A549 (cell line): Measurements from ENCODE around the gene CLCF1. TPM values are rescaled to one million over a fixed set of nuclear protein-coding genes. Genes with fewer than 3 reads are reported as not detected.
"Not testable (repeated sequence)": the region's sequence is repeated elsewhere in the genome, so short reads cannot be mapped to it uniquely, and the experiment has no call there.

ENCODE experiments used
- ATAC-seq, 2 experiments: fragments of 200-7000 bp in 1 of 2; fragments of >200 bp in 1 of 2; cut with Nextera tagmentation in 1 of 2; cut with Tn5 transposase in 1 of 2; 3 replicates each; pipeline versions ENCODE4 v1.8.0 to v1.9.1; 2018 to 2020; ENCODE audit warnings: mild to moderate bottlenecking in 1 of 2, moderate library complexity in 1 of 2
- CTCF ChIA-PET: fragments of 300-600 bp; sonication (Branson Sonifier 250); formaldehyde crosslinking; extraction: SDS; loops from one replicate; lab custom pipeline; 2021; ENCODE audit warnings: antibody characterized with exemption, inconsistent platforms; lab: Yijun Ruan, JAX
- POLR2A ChIA-PET: fragments of 350-600 bp; formaldehyde crosslinking; extraction: SDS; loops from one replicate; lab custom pipeline; 2021; ENCODE audit warnings: antibody characterized with exemption, inconsistent platforms; lab: Yijun Ruan, JAX
- DNase-seq, 2 experiments: peaks; one replicate each; pipeline versions ENCODE4 v3.0.0 to v3.0.0-alpha.2; 2011 to 2016; ENCODE audit warnings: low read depth in 1 of 2, low spot score in 1 of 2
- FAIRE-seq: peaks from 2 replicates; lab custom pipeline; 2011; peaks lifted over from hg19 to GRCh38; lab: Jason Lieb, UNC
- H3K27ac ChIP-seq, 2 experiments: fragments of >200 bp; sonication (Bioruptor Twin); formaldehyde crosslinking; 3 replicates each; pipeline ENCODE4 v1.5.1; 2016 to 2017
- H3K4me1 ChIP-seq: fragments of >200 bp; sonication (Bioruptor Twin); formaldehyde crosslinking; 3 replicates; pipeline ENCODE4 v1.6.1; 2016
- H3K4me2 ChIP-seq: fragments of >200 bp; sonication (Bioruptor Twin); formaldehyde crosslinking; 3 replicates; pipeline ENCODE4 v1.6.1; 2016
- H3K4me3 ChIP-seq: fragments of >200 bp; sonication (Bioruptor Twin); formaldehyde crosslinking; 3 replicates; pipeline ENCODE4 v1.5.1; 2016
- H3K9me3 ChIP-seq: fragments of >200 bp; sonication (Bioruptor Twin); formaldehyde crosslinking; 3 replicates; pipeline ENCODE4 v1.6.1; 2016
- CBX8 ChIP-seq: fragments of 200-600 bp; sonication (generic); IDR thresholded peaks from 2 replicates; pipeline ENCODE4 v1.6.1; 2016
- CHD2 ChIP-seq: fragments of 150-350 bp; IDR thresholded peaks from 2 replicates; pipeline ENCODE4 v1.6.1; 2014; ENCODE audit warnings: low read length; ENCODE audit not compliant: partially characterized antibody
- E2F6 ChIP-seq: IDR thresholded peaks from 2 replicates; pipeline ENCODE4 v1.6.1; 2012; ENCODE audit warnings: low read depth, borderline replicate concordance
- GATA3 ChIP-seq: IDR thresholded peaks from 2 replicates; pipeline ENCODE4 v1.6.1; 2012; ENCODE audit warnings: borderline replicate concordance
- HES2 ChIP-seq: fragments of >200 bp; sonication (Bioruptor Twin); formaldehyde crosslinking; IDR thresholded peaks from 2 replicates; pipeline ENCODE4 v1.6.1; 2016
- HOXA7 ChIP-seq: fragments of 250-450 bp; sonication (Bioruptor Pico); IDR thresholded peaks from 2 replicates; pipeline ENCODE4 v1.5.0; 2020; ENCODE audit warnings: mild to moderate bottlenecking, moderate library complexity
- HOXB5 ChIP-seq: fragments of 250-450 bp; sonication (Bioruptor Pico); IDR thresholded peaks from 2 replicates; pipeline ENCODE4 v1.5.0; 2020; ENCODE audit warnings: mild to moderate bottlenecking, moderate library complexity
- JUN ChIP-seq, 2 experiments: fragments of >200 bp; sonication (Bioruptor Twin); formaldehyde crosslinking; IDR thresholded peaks; 2 replicates in 1 of 2; 3 replicates in 1 of 2; pipeline ENCODE4 v1.6.1; 2016 to 2017
- KDM1A ChIP-seq: fragments of 200-600 bp; sonication (generic); IDR thresholded peaks from 2 replicates; pipeline ENCODE4 v1.6.1; 2016; ENCODE audit warnings: low read depth, mild to moderate bottlenecking
- MAX ChIP-seq: IDR thresholded peaks from 2 replicates; pipeline ENCODE4 v1.6.1; 2012
- MYC ChIP-seq: IDR thresholded peaks from 2 replicates; pipeline ENCODE4 v1.6.1; 2012; ENCODE audit warnings: mild to moderate bottlenecking, inconsistent platforms, low read length, improper control_type of control experiment, borderline replicate concordance
- PBX3 ChIP-seq: IDR thresholded peaks from 2 replicates; pipeline ENCODE4 v1.6.1; 2012
- PHF8 ChIP-seq: fragments of 200-600 bp; sonication (generic); IDR thresholded peaks from 2 replicates; pipeline ENCODE4 v1.6.1; 2016; ENCODE audit warnings: low read depth, mild to moderate bottlenecking, antibody characterized with exemption, moderate library complexity, borderline replicate concordance
- POLR2AphosphoS2 ChIP-seq: conservative IDR thresholded peaks from 2 replicates; pipeline ENCODE4 v1.6.1; 2012; ENCODE audit warnings: low read length, improper control_type of control experiment, inconsistent platforms
- RAD21 ChIP-seq, 2 experiments: fragments of >200 bp in 1 of 2; sonication (Bioruptor Twin) in 1 of 2; formaldehyde crosslinking in 1 of 2; IDR thresholded peaks in 1 of 2; conservative IDR thresholded peaks in 1 of 2; 2 replicates in 1 of 2; 3 replicates in 1 of 2; pipeline ENCODE4 v1.6.1; 2012 to 2018; ENCODE audit warnings: inconsistent platforms in 1 of 2
- REST ChIP-seq: fragments of 200-600 bp; sonication (generic); IDR thresholded peaks from 2 replicates; pipeline ENCODE4 v1.6.1; 2016; ENCODE audit warnings: antibody characterized with exemption, mild to moderate bottlenecking, moderate library complexity
- ZC3H11A ChIP-seq: fragments of 450-650 bp; IDR thresholded peaks from 2 replicates; pipeline ENCODE4 v1.6.1; 2014; ENCODE audit warnings: antibody characterized with exemption, mild to moderate bottlenecking
- ZFP36 ChIP-seq: fragments of 450-650 bp; IDR thresholded peaks from 2 replicates; pipeline ENCODE4 v1.6.1; 2014; ENCODE audit warnings: borderline replicate concordance; ENCODE audit not compliant: partially characterized antibody
- ZSCAN20 ChIP-seq: fragments of 250-450 bp; sonication (Bioruptor Pico); IDR thresholded peaks from 2 replicates; pipeline ENCODE4 v1.8.0; 2022; ENCODE audit warnings: mild to moderate bottlenecking, moderate library complexity
- whole genome bisulfite sequencing: methylation state at CpG from one replicate; pipeline ENCODE4 v1.1.6; 2017; ENCODE audit errors: missing lambda C conversion rate; 5-methylcytosine and 5-hydroxymethylcytosine counted together
- polyA plus RNA-seq, 4 experiments: library from polyadenylated mRNA; depleted of rRNA in 3 of 4; stranded (reverse); fragments of >200 nt; fragmentation: RNase III in 1 of 4; extraction: RNeasy Plus Mini Kit Qiagen cat#74134 plus additional on column Dnase treatment in 1 of 4; gene quantifications; 2 replicates in 3 of 4; 3 replicates in 1 of 4; pipeline ENCODE4 v1.2.3, GENCODE V29; 2011 to 2017

The CLCF1 gene
- polyA plus RNA-seq, 2 of the 4 experiments (the other 2 are of a cell fraction), result 23.9 to 31.0 TPM

GRCh38 chr11:67320011-67320410, 53.4 kb downstream of the CLCF1 start:
- CTCF ChIA-PET, result interaction anchor here (0.5 to 12.3 kb wide), 7 partner anchors 26 to 341 kb away, joined by 3 to 178 read pairs (median 31); partner anchors contain the start of gene POLD4
- H3K4me3 ChIP-seq, result no peak overlapping the region
- H3K4me2 ChIP-seq, result no peak overlapping the region
- H3K4me1 ChIP-seq, result peaks cover 7% of the 10 kb centered on the region
- no peak for FAIRE-seq
- no peak for DNase-seq
- no peak for TF ChIP-seq CHD2
- no peak for TF ChIP-seq HES2
- TF ChIP-seq REST, result no peak
- TF ChIP-seq ZSCAN20 (CRISPR knock-in tag), result no peak
- no peak for TF ChIP-seq HOXB5 (CRISPR knock-in tag)
- no peak for TF ChIP-seq RAD21 (conservative IDR thresholded peaks at IDR 0.05 in 1 of 2, IDR thresholded peaks at IDR 0.05 in 1 of 2)
- no peak for TF ChIP-seq GATA3
- no peak for TF ChIP-seq HOXA7 (CRISPR knock-in tag)
- TF ChIP-seq CBX8, result no peak
- no peak for TF ChIP-seq JUN (IDR thresholded peaks at IDR 0.05)
- no peak for TF ChIP-seq MYC
- TF ChIP-seq ZFP36, result no peak
- no peaks in the 10 kb centered on the region for H3K9me3 ChIP-seq
- WGBS, result 90% methylated on average over 3 of the region's 3 CpGs
- H3K27ac ChIP-seq, result no peak overlapping the region
- ATAC-seq, result no peak
- POLR2A ChIA-PET, result no interaction called here

- DNase-seq, FAIRE-seq, H3K9me3 ChIP-seq, H3K4me1 ChIP-seq, POLR2A ChIA-PET, H3K27ac ChIP-seq, ATAC-seq: not testable (repeated sequence)
- 90% methylated on average over 12 of the region's 12 CpGs for WGBS
- Histone ChIP-seq H3K4me2 (peak overlapping the region; percentile 85), H3K4me3 (peak overlapping the region; percentile 69; the same call in 2 of the 3 replicates)
- CTCF ChIA-PET, result interaction anchor here (0.6 to 12.3 kb wide), 13 partner anchors 11 to 407 kb away, joined by 3 to 178 read pairs (median 16); partner anchors contain the start of genes POLD4, SSH3 and SYT12
Observed at GRCh38 chr11:67318876-67319275, 54.5 kb downstream of the CLCF1 start.

- POLR2A ChIA-PET, result interaction anchor here (0.6 to 2.5 kb wide), 13 partner anchors 10 to 264 kb away, joined by 3 to 21 read pairs (median 6); partner anchors contain the start of genes ANKRD13D, GRK2, POLD4 and PPP1CA
- peak overlapping the region; percentile 69 for H3K4me3 ChIP-seq
- peaks cover 7% of the 10 kb centered on the region for H3K4me1 ChIP-seq
- CTCF ChIA-PET, result interaction anchor here (0.7 to 12.3 kb wide), 50 partner anchors 10 to 621 kb away, joined by 3 to 178 read pairs (median 5); partner anchors contain the start of genes ANKRD13D, GRK2, POLD4 and RAD9A
- no peaks in the 10 kb centered on the region for H3K9me3 ChIP-seq
- WGBS, result under 1% methylated on average over 36 of the region's 53 CpGs
- ATAC-seq (peak; percentile 49 to 55), DNase-seq (peak in 1 of 2 experiments; percentile 36), FAIRE-seq (no peak)
- H3K27ac ChIP-seq, result peak overlapping the region; percentile 91 to 95
- H3K4me2 ChIP-seq, result peak overlapping the region; percentile 85
- TF ChIP-seq POLR2AphosphoS2, result no peak
- TF ChIP-seq KDM1A, result no peak
- TF ChIP-seq PBX3, result no peak
- TF ChIP-seq E2F6, result 0 out of 2 replicates have a peak, but pooled peaks have one; percentile 55
- TF ChIP-seq CBX8, result no peak
- TF ChIP-seq PHF8, result 0 out of 2 replicates have a peak, but pooled peaks have one; percentile 21
- peak; percentile 23; the same call in 1 of the 2 replicates for TF ChIP-seq MAX
- TF ChIP-seq ZC3H11A, result no peak
Observed at GRCh38 chr11:67317888-67318555, 55.4 kb downstream of the CLCF1 start.
